GM23248 (cell line): ENCODE measurements around the gene ZNF175. TPM values are rescaled to one million over a fixed set of nuclear protein-coding genes. Genes with fewer than 3 reads are reported as not detected.

Experiments
- DNase-seq: peaks from one replicate; pipeline ENCODE4 v3.0.0-alpha.2; 2015
- H2AFZ ChIP-seq: fragments of 200-600 bp; sonication (generic); 2 replicates; pipeline ENCODE4 v1.6.1; 2016; ENCODE audit warnings: antibody characterized with exemption
- H3F3A ChIP-seq: fragments of 200-600 bp; sonication (generic); 2 replicates; pipeline ENCODE4 v1.6.1; 2016; ENCODE audit warnings: mild to moderate bottlenecking, antibody characterized with exemption, mixed run types; ENCODE audit not compliant: insufficient read depth
- H3K27ac ChIP-seq: fragments of 200-600 bp; sonication (generic); 2 replicates; pipeline ENCODE4 v1.5.1; 2016; ENCODE audit warnings: mild to moderate bottlenecking
- H3K27me3 ChIP-seq: fragments of 200-600 bp; sonication (generic); replicated peaks from 2 replicates; pipeline ENCODE4 v1.6.1; 2016; ENCODE audit warnings: mild to moderate bottlenecking; ENCODE audit not compliant: insufficient read depth
- H3K36me3 ChIP-seq: fragments of 200-600 bp; sonication (generic); 2 replicates; pipeline ENCODE4 v1.6.1; 2016; ENCODE audit warnings: low read depth, mild to moderate bottlenecking
- H3K4me1 ChIP-seq: fragments of 200-600 bp; sonication (generic); 2 replicates; pipeline ENCODE4 v1.6.1; 2016; ENCODE audit warnings: mild to moderate bottlenecking; ENCODE audit not compliant: insufficient read depth
- H3K4me2 ChIP-seq: fragments of 200-600 bp; sonication (generic); one replicate; pipeline ENCODE4 v1.6.1; 2016; ENCODE audit warnings: mild to moderate bottlenecking; ENCODE audit not compliant: unreplicated experiment
- H3K4me3 ChIP-seq: fragments of 200-600 bp; sonication (generic); 2 replicates; pipeline ENCODE4 v1.5.1; 2016; ENCODE audit warnings: mild to moderate bottlenecking
- H3K79me2 ChIP-seq: fragments of 200-600 bp; sonication (generic); 2 replicates; pipeline ENCODE4 v1.6.1; 2016; ENCODE audit warnings: mild to moderate bottlenecking; ENCODE audit not compliant: insufficient read depth
- H3K9ac ChIP-seq: fragments of 200-600 bp; sonication (generic); 2 replicates; pipeline ENCODE4 v1.6.1; 2016; ENCODE audit warnings: mild to moderate bottlenecking
- H3K9me2 ChIP-seq: fragments of 200-600 bp; sonication (generic); 2 replicates; pipeline ENCODE4 v1.6.1; 2016; ENCODE audit warnings: mixed run types, mild to moderate bottlenecking, moderate library complexity; ENCODE audit not compliant: insufficient read depth
- H3K9me3 ChIP-seq: fragments of 200-600 bp; sonication (generic); one replicate; pipeline ENCODE4 v1.6.1; 2017; ENCODE audit warnings: low read depth
- H4K20me1 ChIP-seq: fragments of 200-600 bp; sonication (generic); 2 replicates; pipeline ENCODE4 v1.6.0; 2016; ENCODE audit not compliant: insufficient read depth
- EZH2 ChIP-seq: fragments of 200-600 bp; sonication (generic); IDR thresholded peaks from 2 replicates; pipeline ENCODE4 v1.6.1; 2018; ENCODE audit warnings: antibody characterized with exemption, mild to moderate bottlenecking; ENCODE audit not compliant: insufficient read depth, poor library complexity, severe bottlenecking
- EZH2phosphoT487 ChIP-seq: fragments of 200-600 bp; sonication (generic); IDR thresholded peaks from 2 replicates; pipeline ENCODE4 v1.6.1; 2018; ENCODE audit warnings: antibody characterized with exemption, moderate library complexity, mild to moderate bottlenecking, low read depth; ENCODE audit not compliant: insufficient read depth
- WGBS, 2 experiments: methylation state at CpG; one replicate each; pipeline ENCODE4 v1.1.6; 2015 to 2017; ENCODE audit warnings: low lambda C conversion rate in 2 of 2, low coverage in 1 of 2; ENCODE audit errors: missing lambda C conversion rate in 2 of 2; 5-methylcytosine and 5-hydroxymethylcytosine counted together
- in situ Hi-C: fragments of 300-500 bp; cut with MboI; formaldehyde crosslinking; loops from 2 replicates; pipeline ENCODE4 v1.15.0; 2020
- polyA plus RNA-seq: library from polyadenylated mRNA; unstranded; fragments of >200 nt; fragmentation: Nextera tagmentation; extraction: Ambion mirVana; gene quantifications from 2 replicates; pipeline ENCODE4 v1.2.1, GENCODE V29; 2016
- total RNA-seq: library from RNA; depleted of rRNA; stranded (reverse); fragments of >200 nt; shearing (Covaris generic); gene quantifications from 2 replicates; pipeline ENCODE4 v1.2.3, GENCODE V29; 2014; rRNA removed

Gene ZNF175
- total and polyA plus RNA-seq, 2 experiments from 2014 or later, result 2.4 to 2.6 TPM

GRCh38 chr19:51632126-51632525, 61.0 kb downstream of the ZNF175 start:
- no peaks in the 10 kb centered on the region for H3K9me3 ChIP-seq
- peaks cover 9% of the 10 kb centered on the region; the same call in 1 of the 2 replicates for H3K27me3 ChIP-seq
- H3K9ac ChIP-seq, result no peak overlapping the region
- TF ChIP-seq EZH2 (no peak), EZH2phosphoT487 (no peak)
- 21 to 27% methylated on average over 5 of the region's 5 CpGs for WGBS, 2 experiments
- H3K27ac ChIP-seq, result no peak overlapping the region
- no peak overlapping the region for H2AFZ ChIP-seq
- H3K4me1 ChIP-seq, result no peaks in the 10 kb centered on the region
- in situ Hi-C loops, result no loop called here
- no peaks in the 10 kb centered on the region for H3K36me3 ChIP-seq
- no peaks in the 10 kb centered on the region for H3F3A ChIP-seq
- H3K4me2 ChIP-seq, result no peak overlapping the region
- H3K79me2 ChIP-seq, result no peaks in the 10 kb centered on the region
- H4K20me1 ChIP-seq, result no peaks in the 10 kb centered on the region
- H3K9me2 ChIP-seq, result no peaks in the 10 kb centered on the region
- no peak for DNase-seq
- H3K4me3 ChIP-seq, result no peak overlapping the region

DNA sequence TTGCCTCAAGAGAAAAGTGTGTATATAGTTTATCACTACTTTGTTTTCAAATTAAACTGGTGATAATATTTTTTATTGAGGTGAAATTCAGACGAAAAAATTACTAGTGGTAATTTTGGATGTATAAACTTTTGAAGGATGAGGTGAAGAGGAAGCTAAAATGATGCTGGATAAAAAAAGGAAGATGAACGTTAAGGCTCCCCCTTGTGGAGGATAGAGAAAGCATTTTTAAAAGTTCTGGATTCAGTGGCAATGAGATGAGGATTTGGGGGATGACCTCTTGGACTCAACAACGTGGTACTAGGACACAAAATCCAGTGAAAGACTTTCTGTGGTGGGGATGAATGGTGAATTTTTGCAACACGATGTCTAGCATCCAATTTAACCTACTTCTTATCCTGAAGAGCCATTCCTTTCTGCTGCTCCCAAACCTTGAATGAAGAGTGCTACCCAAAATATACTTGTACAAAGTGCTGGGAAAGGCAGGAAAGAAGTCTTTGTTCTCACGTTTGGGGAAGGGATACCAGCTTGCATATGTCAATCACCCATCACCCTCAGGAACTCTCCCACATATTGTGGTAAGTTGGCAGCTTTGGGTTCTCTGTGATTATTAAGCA, 66.4 kb downstream of the ZNF175 start:
- in situ Hi-C loops, result no loop called here
- H3K9me2 ChIP-seq, result no peaks in the 10 kb centered on the region
- H3K27me3 ChIP-seq, result peaks cover 9% of the 10 kb centered on the region; the same call in 1 of the 2 replicates
- H3K9me3 ChIP-seq, result no peaks in the 10 kb centered on the region
- H2AFZ ChIP-seq, result no peak overlapping the region
- no peaks in the 10 kb centered on the region for H4K20me1 ChIP-seq
- DNase-seq, result peak; percentile 36
- no peaks in the 10 kb centered on the region for H3K79me2 ChIP-seq
- no peak overlapping the region for H3K27ac ChIP-seq
- no peak for TF ChIP-seq EZH2phosphoT487
- TF ChIP-seq EZH2, result no peak
- H3K4me3 ChIP-seq, result no peak overlapping the region
- no peak overlapping the region for H3K4me2 ChIP-seq
- no peak overlapping the region for H3K9ac ChIP-seq
- H3F3A ChIP-seq, result no peaks in the 10 kb centered on the region
- WGBS, 2 experiments, result 4 to 10% methylated on average over 5 of the region's 5 CpGs
- H3K36me3 ChIP-seq, result no peaks in the 10 kb centered on the region
- no peaks in the 10 kb centered on the region for H3K4me1 ChIP-seq

GRCh38 chr19:51639916-51640315, 68.8 kb downstream of the ZNF175 start:
- DNase-seq, result no peak
- Histone ChIP-seq H2AFZ (no peak overlapping the region), H4K20me1 (no peaks in the 10 kb centered on the region), H3K79me2 (no peaks in the 10 kb centered on the region), H3K9me3 (no peaks in the 10 kb centered on the region), H3K4me1 (no peaks in the 10 kb centered on the region), H3K4me3 (no peak overlapping the region), H3K27me3 (peaks cover 9% of the 10 kb centered on the region; the same call in 1 of the 2 replicates), H3F3A (no peaks in the 10 kb centered on the region), H3K27ac (no peak overlapping the region), H3K4me2 (no peak overlapping the region), H3K36me3 (no peaks in the 10 kb centered on the region), H3K9me2 (no peaks in the 10 kb centered on the region), H3K9ac (no peak overlapping the region)
- no peak for TF ChIP-seq EZH2phosphoT487
- in situ Hi-C loops, result no loop called here
- 18 to 27% methylated on average over 4 of the region's 4 CpGs for WGBS, 2 experiments

DNA sequence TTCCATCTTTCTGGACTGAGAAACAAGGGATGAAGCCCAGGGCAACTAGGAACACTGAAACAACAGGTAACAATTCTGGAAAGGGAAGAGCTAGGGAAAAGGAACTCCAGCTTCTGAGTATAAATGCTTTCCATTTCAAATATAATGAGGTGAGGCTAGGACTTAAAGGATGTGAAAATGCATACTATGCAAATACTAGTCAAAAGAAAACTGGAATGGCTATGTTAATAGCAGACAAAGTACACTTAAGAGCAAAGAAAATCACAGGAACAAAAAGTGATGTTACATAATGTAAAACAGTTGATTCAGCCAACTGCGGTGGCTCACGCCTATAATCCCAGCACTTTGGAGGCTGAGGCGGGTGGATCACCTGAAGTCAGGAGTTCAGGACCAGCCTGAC, 69.3 kb downstream of the ZNF175 start:
- no peak for DNase-seq
- Histone ChIP-seq H3K4me2 (no peak overlapping the region), H4K20me1 (no peaks in the 10 kb centered on the region), H3K36me3 (no peaks in the 10 kb centered on the region), H3K27ac (no peak overlapping the region), H3K9ac (no peak overlapping the region), H3F3A (no peaks in the 10 kb centered on the region), H3K4me3 (no peak overlapping the region), H3K9me2 (no peaks in the 10 kb centered on the region), H3K9me3 (no peaks in the 10 kb centered on the region), H3K79me2 (no peaks in the 10 kb centered on the region), H2AFZ (no peak overlapping the region), H3K27me3 (peaks cover 9% of the 10 kb centered on the region; the same call in 1 of the 2 replicates), H3K4me1 (no peaks in the 10 kb centered on the region)
- WGBS, 2 experiments, result 59 to 60% methylated on average over 3 of the region's 3 CpGs
- in situ Hi-C loops, result no loop called here
- TF ChIP-seq EZH2phosphoT487, result no peak
- TF ChIP-seq EZH2, result no peak

GRCh38 chr19:51641648-51642047, 70.6 kb downstream of the ZNF175 start:
- TF ChIP-seq EZH2phosphoT487 (no peak), EZH2 (no peak)
- peaks cover 9% of the 10 kb centered on the region; the same call in 1 of the 2 replicates for H3K27me3 ChIP-seq
- H3K4me2 ChIP-seq, result no peak overlapping the region
- no peaks in the 10 kb centered on the region for H3F3A ChIP-seq
- no peaks in the 10 kb centered on the region for H4K20me1 ChIP-seq
- H3K9me2 ChIP-seq, result no peaks in the 10 kb centered on the region
- H3K4me3 ChIP-seq, result no peak overlapping the region
- H3K36me3 ChIP-seq, result no peaks in the 10 kb centered on the region
- no peak overlapping the region for H3K27ac ChIP-seq
- H3K9me3 ChIP-seq, result no peaks in the 10 kb centered on the region
- no peak for DNase-seq
- H2AFZ ChIP-seq, result no peak overlapping the region
- H3K9ac ChIP-seq, result no peak overlapping the region
- no peaks in the 10 kb centered on the region for H3K4me1 ChIP-seq
- no peaks in the 10 kb centered on the region for H3K79me2 ChIP-seq
- in situ Hi-C loops, result no loop called here

Other genes starting within 250 kb of the ZNF175 start
- 1.7 and 2.0 TPM in 2 replicates for gene VSIG10L, start 229.1 kb upstream of the ZNF175 start, total RNA-seq
- gene VSIG10L, start 229.1 kb upstream of the ZNF175 start, polyA plus RNA-seq, result 0.61 and 1.4 TPM in 2 replicates
- 84.3 and 95.9 TPM in 2 replicates for gene ETFB, start 204.9 kb upstream of the ZNF175 start, total RNA-seq
- gene ETFB, start 204.9 kb upstream of the ZNF175 start, polyA plus RNA-seq, result 141 and 146 TPM in 2 replicates
- gene CLDND2, start 202.3 kb upstream of the ZNF175 start, total RNA-seq, result not detected in 2 replicates
- 0.93 and 1.0 TPM in 2 replicates for gene CLDND2, start 202.3 kb upstream of the ZNF175 start, polyA plus RNA-seq
- gene NKG7, start 198.6 kb upstream of the ZNF175 start, total RNA-seq, result not detected in 2 replicates
- not detected in 2 replicates for gene NKG7, start 198.6 kb upstream of the ZNF175 start, polyA plus RNA-seq
- not detected in 2 replicates for gene LIM2, start 183.3 kb upstream of the ZNF175 start, total RNA-seq
- gene LIM2, start 183.3 kb upstream of the ZNF175 start, polyA plus RNA-seq, result not detected in 2 replicates
- gene C19orf84, start 180.7 kb upstream of the ZNF175 start, total RNA-seq, result not detected in 2 replicates
- not detected in 2 replicates for gene C19orf84, start 180.7 kb upstream of the ZNF175 start, polyA plus RNA-seq
- not detected in 2 replicates for gene SIGLEC10, start 153.6 kb upstream of the ZNF175 start, total RNA-seq
- not detected in 2 replicates for gene SIGLEC10, start 153.6 kb upstream of the ZNF175 start, polyA plus RNA-seq
- gene SIGLEC8, start 112.8 kb upstream of the ZNF175 start, total RNA-seq, result not detected in 2 replicates
- not detected in 2 replicates for gene SIGLEC8, start 112.8 kb upstream of the ZNF175 start, polyA plus RNA-seq
- gene CEACAM18, start 92.7 kb upstream of the ZNF175 start, total RNA-seq, result not detected in 2 replicates
- gene CEACAM18, start 92.7 kb upstream of the ZNF175 start, polyA plus RNA-seq, result not detected in 2 replicates
- not detected in 2 replicates for gene SIGLEC12, start 69.5 kb upstream of the ZNF175 start, total RNA-seq
- gene SIGLEC12, start 69.5 kb upstream of the ZNF175 start, polyA plus RNA-seq, result not detected in 2 replicates
- gene SIGLEC6, start 39.6 kb upstream of the ZNF175 start, total RNA-seq, result not detected in 2 replicates
- not detected in 2 replicates for gene SIGLEC6, start 39.6 kb upstream of the ZNF175 start, polyA plus RNA-seq
- gene SIGLEC5, start 59.1 kb downstream of the ZNF175 start, total RNA-seq, result not detected in 2 replicates
- not detected in 2 replicates for gene SIGLEC5, start 59.1 kb downstream of the ZNF175 start, polyA plus RNA-seq
- not detected in 2 replicates for gene SIGLEC14, start 75.5 kb downstream of the ZNF175 start, total RNA-seq
- not detected in 2 replicates for gene SIGLEC14, start 75.5 kb downstream of the ZNF175 start, polyA plus RNA-seq
- gene SPACA6, start 122.0 kb downstream of the ZNF175 start, total RNA-seq, result 2.1 and 8.0 TPM in 2 replicates
- gene SPACA6, start 122.0 kb downstream of the ZNF175 start, polyA plus RNA-seq, result 5.6 and 7.7 TPM in 2 replicates
- 0.43 and 1.1 TPM in 2 replicates for gene HAS1, start 152.7 kb downstream of the ZNF175 start, total RNA-seq
- gene HAS1, start 152.7 kb downstream of the ZNF175 start, polyA plus RNA-seq, result 0.29 TPM in 1 of 2 replicates, not detected in the other
- 0.13 TPM in 1 of 2 replicates, not detected in the other for gene FPR1, start 180.6 kb downstream of the ZNF175 start, total RNA-seq
- gene FPR1, start 180.6 kb downstream of the ZNF175 start, polyA plus RNA-seq, result not detected in 2 replicates
- gene FPR2, start 189.9 kb downstream of the ZNF175 start, total RNA-seq, result not detected in 2 replicates
- not detected in 2 replicates for gene FPR2, start 189.9 kb downstream of the ZNF175 start, polyA plus RNA-seq
- not detected in 2 replicates for gene FPR3, start 223.9 kb downstream of the ZNF175 start, total RNA-seq
- not detected in 2 replicates for gene FPR3, start 223.9 kb downstream of the ZNF175 start, polyA plus RNA-seq